ENCODE results near the gene ZBTB46. TPM values are rescaled to one million over a fixed set of nuclear protein-coding genes. Genes with fewer than 3 reads are reported as not detected.

The ZBTB46 gene
- total RNA-seq, 1 experiment from 2014 or later = 27.1 TPM

GRCh38 chr20:63756648-63756991, 74.4 kb downstream of the ZBTB46 start:
- DNase-seq = no peak
- H3K56ac ChIP-seq (ENCODE audit: insufficient read length, low read depth, low read length) = no peak overlapping the region
- Mint-ChIP-seq H3K27ac (peak overlapping the region in 1 of 3 experiments; percentile 55; a peak in 2 of 7 replicates), H3K27me3 (ENCODE audit: low read depth) (no peaks in the 10 kb centered on the region), H3K9me3 (no peaks in the 10 kb centered on the region), H3K36me3 (ENCODE audit: insufficient read depth in 1 of 3, low read depth in 3 of 3) (peaks cover 0 to 12% (median 2%) of the 10 kb centered on the region in 3 experiments; a peak in 5 of 7 replicates), H3K4me3 (no peak overlapping the region), H3K4me1 (peaks cover 11 to 19% of the 10 kb centered on the region in 2 experiments)
- H3K4me1 ChIP-seq (ENCODE audit: insufficient read depth, low read length) = no peaks in the 10 kb centered on the region; the same call in 1 of the 2 replicates
- no peak overlapping the region for H3K4ac ChIP-seq (ENCODE audit: low read depth, low read length)
- H2AK5ac ChIP-seq (ENCODE audit: insufficient read length, low read length) = no peak overlapping the region
- no peak overlapping the region for H2BK5ac ChIP-seq (ENCODE audit: insufficient read length, low read length)
- no peak overlapping the region for H4K8ac ChIP-seq (replicated peaks; ENCODE audit: insufficient read length, low read depth, low read length)
- no peak overlapping the region for H3K23ac ChIP-seq (ENCODE audit: insufficient read length, low read depth, low read length)
- no peaks in the 10 kb centered on the region for H3K79me1 ChIP-seq (ENCODE audit: insufficient read depth, low read depth, low read length, poor library complexity, severe bottlenecking)
- H2BK120ac ChIP-seq (ENCODE audit: low read depth, low read length, poor library complexity, severe bottlenecking) = no peak overlapping the region
- no peak overlapping the region for H2BK20ac ChIP-seq (ENCODE audit: low read depth, low read length, poor library complexity, severe bottlenecking)
- no peak overlapping the region for H2BK15ac ChIP-seq (ENCODE audit: low read depth, low read length)
- no peaks in the 10 kb centered on the region for H3K23me2 ChIP-seq (ENCODE audit: insufficient read length, low read depth, low read length, poor library complexity, severe bottlenecking)
- no CpG with 5 or more reads among the region's 8 CpGs for WGBS (ENCODE audit: extremely low coverage, insufficient read length, low lambda C conversion rate)
- no peak overlapping the region for H4K91ac ChIP-seq (ENCODE audit: insufficient read length, low read depth, low read length)
- H3K18ac ChIP-seq (ENCODE audit: insufficient read length, low read depth, low read length) = no peak overlapping the region
- H3T11ph ChIP-seq (ENCODE audit: low read length) = no peak overlapping the region
- no peak overlapping the region for H3K4me2 ChIP-seq (ENCODE audit: insufficient read depth, insufficient read length, low read length)
- H3K14ac ChIP-seq (ENCODE audit: insufficient read depth, low read length) = no peak overlapping the region
- H4K20me1 ChIP-seq (ENCODE audit: control insufficient read depth, insufficient read depth, insufficient read length) = no peaks in the 10 kb centered on the region
- H2BK12ac ChIP-seq (ENCODE audit: insufficient read length, low read depth, low read length) = no peak overlapping the region
- no peak for TF ChIP-seq CTCF (conservative IDR thresholded peaks at IDR 0.05)
- H2AFZ ChIP-seq (ENCODE audit: low read length) = no peak overlapping the region
- H4K5ac ChIP-seq (ENCODE audit: insufficient read length, low read depth, low read length) = no peak overlapping the region
- no peaks in the 10 kb centered on the region for H3K27me3 ChIP-seq (ENCODE audit: insufficient read depth, low read length)
- H3K79me2 ChIP-seq (ENCODE audit: insufficient read depth, low read length) = no peaks in the 10 kb centered on the region
- no peak overlapping the region for H3K9ac ChIP-seq (ENCODE audit: extremely low read depth, insufficient read length, low read length)
- H3K27ac ChIP-seq (ENCODE audit: insufficient read length, low read depth, low read length) = no peak overlapping the region
- H3K9me3 ChIP-seq (ENCODE audit: control insufficient read depth, low read depth, low read length) = no peaks in the 10 kb centered on the region
